HG03469 (cell line): Measurements from ENCODE around the gene CCN2.
"Not testable (repeated sequence)": the region's sequence is repeated elsewhere in the genome, so short reads cannot be mapped to it uniquely, and the experiment has no call there.

Experiments used
- ATAC-seq: cut with Tn5 transposase; IDR thresholded peaks from one replicate; pipeline ENCODE4 v1.9.1; 2021; ENCODE audit warnings: mild to moderate bottlenecking, moderate library complexity, moderate number of reproducible peaks; ENCODE audit not compliant: unreplicated experiment

The CCN2 gene

DNA sequence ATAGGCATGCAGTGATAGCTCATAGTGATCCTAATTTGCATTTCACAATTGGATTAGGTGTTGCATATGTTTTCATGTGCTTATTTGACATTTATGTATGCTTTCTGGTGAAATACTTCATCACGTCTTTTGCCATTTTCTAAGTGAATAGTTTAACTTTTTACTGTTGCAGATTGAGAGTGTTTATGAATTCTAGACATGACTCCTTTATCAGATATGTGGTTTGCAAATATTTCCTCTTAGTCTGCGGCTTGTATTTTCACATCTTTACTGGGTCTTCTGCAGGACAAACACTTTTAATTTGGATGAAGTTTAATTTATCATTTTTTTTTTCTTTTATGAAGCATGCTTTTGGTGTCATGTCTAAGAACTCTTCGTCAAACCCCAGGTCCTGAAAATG, 39.2 kb downstream of the CCN2 start:
- ATAC-seq = no peak

DNA sequence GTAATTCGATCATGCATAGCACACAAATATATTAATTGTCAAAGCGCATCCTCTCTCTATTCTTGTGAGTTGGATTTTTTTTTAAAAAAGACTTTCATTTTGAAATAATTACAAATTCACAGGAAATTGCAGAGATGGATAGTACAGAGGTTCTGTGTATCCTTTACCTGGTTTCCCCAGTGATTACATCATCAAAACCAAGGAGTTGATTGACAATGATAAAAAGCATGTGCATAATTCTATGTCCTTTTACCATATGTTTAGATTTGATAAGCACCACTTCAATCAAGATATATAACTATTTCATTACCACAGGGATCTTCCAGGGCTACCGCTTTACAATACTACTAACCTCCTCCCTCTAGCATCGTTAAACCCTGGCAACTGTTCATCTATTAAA, 40.2 kb downstream of the CCN2 start:
- no peak for ATAC-seq

DNA sequence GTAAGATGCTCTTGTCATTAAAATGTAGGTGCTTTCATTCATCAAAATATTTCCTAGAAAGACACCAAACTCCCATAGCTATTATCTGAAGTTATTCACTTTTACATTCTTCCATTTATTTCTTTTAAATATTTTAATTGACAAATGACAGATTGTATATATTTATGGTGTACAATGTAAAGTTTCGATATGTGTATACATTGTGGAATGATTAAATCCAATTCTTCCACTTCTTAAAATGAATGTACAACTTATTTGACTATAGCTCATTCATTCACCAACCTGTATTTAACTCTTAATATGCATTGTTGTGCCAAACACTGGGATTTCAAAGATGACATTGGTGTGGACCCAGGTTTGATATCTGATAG, 41.0 kb downstream of the CCN2 start:
- ATAC-seq = no peak

DNA sequence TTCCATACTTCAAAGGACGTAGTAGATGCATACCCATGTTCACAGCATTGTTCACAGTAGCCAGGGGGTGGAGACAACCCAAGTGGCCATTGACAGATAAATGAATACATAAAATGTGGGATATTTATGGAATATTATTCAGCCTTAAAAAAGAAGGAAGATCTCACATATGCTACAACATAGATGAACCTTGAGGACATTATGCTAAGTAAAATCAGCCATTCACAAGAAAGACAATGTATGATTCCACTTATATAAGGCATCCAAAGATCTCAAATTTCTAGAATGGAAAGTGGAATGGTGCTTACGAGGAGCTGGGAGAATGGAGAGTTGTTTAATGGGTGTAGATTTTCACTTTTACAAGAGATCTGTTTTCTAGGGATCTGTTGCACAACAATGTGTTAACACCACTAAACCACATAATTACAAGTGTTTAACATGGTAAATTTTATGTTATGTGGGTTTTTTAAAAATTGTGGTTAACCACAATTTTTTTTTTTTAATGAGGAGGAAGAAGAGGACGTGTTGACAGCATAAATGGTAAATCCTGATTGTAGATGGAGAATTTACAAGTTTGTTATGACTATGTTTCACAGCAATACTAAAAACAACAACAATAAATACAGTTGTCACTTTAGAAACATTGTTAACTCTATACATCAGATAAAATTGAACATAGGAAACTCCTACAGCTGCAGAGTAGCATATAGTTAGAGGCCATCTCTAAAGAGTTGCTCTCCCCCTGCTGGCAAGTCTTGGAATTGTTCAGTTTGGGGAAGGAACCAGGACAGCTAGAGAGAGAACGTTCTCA, 41.6 kb downstream of the CCN2 start:
- peak; percentile 93 for ATAC-seq

DNA sequence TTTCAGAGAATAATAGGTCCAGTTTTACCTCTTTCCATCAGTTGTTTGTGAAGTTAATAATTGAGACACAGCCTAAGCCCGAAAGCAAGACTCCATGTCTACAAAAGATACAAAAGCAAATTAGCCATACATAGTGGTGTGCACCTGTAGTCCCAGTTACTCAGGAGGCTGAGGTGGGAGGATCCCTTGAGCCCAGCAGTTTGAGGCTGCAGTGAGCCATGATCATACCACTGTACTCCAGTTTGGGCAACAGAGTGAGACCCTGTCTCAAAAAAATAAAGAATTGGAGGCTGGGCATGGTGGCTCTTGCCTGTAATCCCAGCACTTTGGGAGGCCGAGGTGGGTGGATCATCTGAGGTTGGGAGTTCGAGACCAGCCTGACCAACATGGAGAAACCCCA, 42.4 kb downstream of the CCN2 start:
- ATAC-seq = not testable (repeated sequence)

DNA sequence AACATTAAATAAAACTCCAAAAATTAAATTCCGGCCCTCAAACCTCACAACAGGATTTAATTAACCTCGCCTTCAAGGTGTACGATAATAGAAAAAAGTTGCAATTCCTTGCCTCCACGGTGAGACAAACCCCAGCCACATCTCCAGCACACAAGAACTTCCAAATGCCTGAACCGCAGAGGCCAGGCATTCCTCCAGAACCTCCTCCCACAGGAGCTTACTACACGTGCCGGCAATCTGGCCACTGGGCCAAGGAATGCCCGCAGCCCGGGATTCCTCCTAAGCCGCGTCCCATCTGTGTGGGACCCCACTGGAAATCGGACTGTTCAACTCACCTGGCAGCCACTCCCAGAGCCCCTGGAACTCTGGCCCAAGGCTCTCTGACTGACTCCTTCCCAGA, 47.4 kb downstream of the CCN2 start:
- ATAC-seq = not testable (repeated sequence)

DNA sequence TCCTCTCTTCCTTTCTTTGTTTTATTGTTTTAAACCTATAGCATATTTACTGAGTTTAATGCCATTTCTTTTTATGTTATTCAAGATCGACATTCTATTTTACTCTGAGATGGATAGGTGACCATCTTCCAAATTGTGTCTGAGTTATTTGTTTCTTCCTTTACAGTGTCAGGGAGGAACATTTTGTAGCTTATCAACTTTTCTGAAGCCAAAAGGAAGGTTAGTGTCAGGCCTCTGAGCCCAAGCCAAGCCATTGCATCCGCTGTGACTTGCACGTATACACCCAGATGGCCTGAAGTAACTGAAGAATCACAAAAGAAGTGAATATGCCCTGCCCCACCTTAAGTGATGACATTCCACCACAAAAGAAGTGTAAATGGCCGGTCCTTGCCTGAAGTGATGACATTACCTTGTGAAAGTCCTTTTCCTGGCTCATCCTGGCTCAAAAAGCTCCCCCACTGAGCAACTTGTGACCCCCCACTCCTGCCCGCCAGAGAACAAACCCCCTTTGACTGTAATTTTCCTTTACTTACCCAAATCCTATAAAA, 49.8 kb downstream of the CCN2 start:
- not testable (repeated sequence) for ATAC-seq

DNA sequence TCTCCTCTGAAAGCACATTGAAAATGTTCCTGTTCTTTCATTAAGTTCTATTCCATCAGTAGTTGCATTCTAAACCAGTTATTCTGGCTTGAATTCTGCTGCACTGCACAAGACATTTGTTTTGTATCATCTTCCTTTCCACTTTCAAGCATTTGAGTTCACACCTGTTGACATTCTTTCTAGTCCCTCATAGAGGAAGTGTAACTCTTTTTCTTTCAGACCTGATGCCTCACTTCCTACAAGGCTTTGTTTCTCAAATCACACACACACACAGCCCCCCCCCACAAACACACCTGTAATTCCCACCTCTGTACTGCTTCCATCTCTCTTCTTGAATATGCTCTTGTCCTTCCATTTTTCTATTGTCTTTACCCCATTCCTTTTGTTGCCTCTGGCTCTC, 50.9 kb downstream of the CCN2 start:
- ATAC-seq = no peak

DNA sequence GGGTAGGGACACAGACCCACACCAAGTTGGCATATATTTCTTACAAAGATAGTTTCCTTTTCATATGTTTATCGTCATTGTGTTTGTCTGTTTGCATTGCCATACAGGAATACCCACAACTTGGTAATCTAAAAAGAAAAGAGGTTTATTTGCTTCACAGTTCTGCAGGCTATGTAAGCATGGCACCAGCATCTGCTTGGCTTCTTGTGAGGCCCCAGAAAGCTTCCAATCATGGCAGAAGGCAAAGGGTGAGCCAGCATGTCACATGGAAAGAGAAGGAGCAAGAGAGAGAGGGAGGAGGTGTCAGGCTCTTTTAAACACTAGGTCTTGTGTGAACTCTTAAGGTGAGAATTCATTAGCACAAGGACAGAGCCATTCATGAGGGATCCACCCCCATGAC, 52.5 kb downstream of the CCN2 start:
- ATAC-seq = no peak
